Breast epithelium (tissue), 3 donors: Measurements from ENCODE around the gene CDKN1A.

ENCODE experiments used
- POLR2AphosphoS5 ChIP-seq, 3 donors: sonication (generic); formaldehyde crosslinking; IDR thresholded peaks; one replicate each; pipeline ENCODE4 v1.6.1; 2017; ENCODE audit warnings: antibody characterized with exemption in 3 of 3
- TF ChIP-seq, protein P1 (sequence below), 3 donors: fragments of 450-650 bp; IDR thresholded peaks; one replicate each; pipeline ENCODE4 v1.5.1; 2016 to 2017; ENCODE audit warnings: antibody characterized with exemption in 3 of 3, mild to moderate bottlenecking in 3 of 3, moderate library complexity in 3 of 3

- TF ChIP-seq, protein P1, sequence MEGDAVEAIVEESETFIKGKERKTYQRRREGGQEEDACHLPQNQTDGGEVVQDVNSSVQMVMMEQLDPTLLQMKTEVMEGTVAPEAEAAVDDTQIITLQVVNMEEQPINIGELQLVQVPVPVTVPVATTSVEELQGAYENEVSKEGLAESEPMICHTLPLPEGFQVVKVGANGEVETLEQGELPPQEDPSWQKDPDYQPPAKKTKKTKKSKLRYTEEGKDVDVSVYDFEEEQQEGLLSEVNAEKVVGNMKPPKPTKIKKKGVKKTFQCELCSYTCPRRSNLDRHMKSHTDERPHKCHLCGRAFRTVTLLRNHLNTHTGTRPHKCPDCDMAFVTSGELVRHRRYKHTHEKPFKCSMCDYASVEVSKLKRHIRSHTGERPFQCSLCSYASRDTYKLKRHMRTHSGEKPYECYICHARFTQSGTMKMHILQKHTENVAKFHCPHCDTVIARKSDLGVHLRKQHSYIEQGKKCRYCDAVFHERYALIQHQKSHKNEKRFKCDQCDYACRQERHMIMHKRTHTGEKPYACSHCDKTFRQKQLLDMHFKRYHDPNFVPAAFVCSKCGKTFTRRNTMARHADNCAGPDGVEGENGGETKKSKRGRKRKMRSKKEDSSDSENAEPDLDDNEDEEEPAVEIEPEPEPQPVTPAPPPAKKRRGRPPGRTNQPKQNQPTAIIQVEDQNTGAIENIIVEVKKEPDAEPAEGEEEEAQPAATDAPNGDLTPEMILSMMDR (IDR thresholded peaks at IDR 0.05), result no peak
- no peak for TF ChIP-seq POLR2AphosphoS5 (IDR thresholded peaks at IDR 0.05)
Observed at GRCh38 chr6:36699348-36699747, 20.8 kb downstream of the CDKN1A start.
